Activated CD4-positive, alpha-beta T cell treated with anti-CD3 and anti-CD28 coated beads, Interleukin-2, amount 10 ng/mL, durations not matched to agents 24 days and 14 days (primary cell): ENCODE measurements around the gene UNC5A. TPM values are rescaled to one million over a fixed set of nuclear protein-coding genes. Genes with fewer than 3 reads are reported as not detected.
A peak's percentile ranks its signal among the peaks of the same experiment; 100 is the strongest.
"Not testable (repeated sequence)": the region's sequence is repeated elsewhere in the genome, so short reads cannot be mapped to it uniquely, and the experiment has no call there.

Source experiments
- DNase-seq: peaks from one replicate; pipeline ENCODE4 v3.0.0; 2022
- H3K27ac Mint-ChIP-seq: one replicate; pipeline ENCODE4 v1.8.0; 2022; ENCODE audit warnings: mild to moderate bottlenecking, mixed read lengths
- H3K27me3 Mint-ChIP-seq: one replicate; pipeline ENCODE4 v1.8.0; 2022; ENCODE audit warnings: mixed read lengths
- H3K36me3 Mint-ChIP-seq: one replicate; pipeline ENCODE4 v1.8.0; 2022; ENCODE audit warnings: low read depth, mild to moderate bottlenecking, mixed read lengths
- H3K4me1 Mint-ChIP-seq: one replicate; pipeline ENCODE4 v1.8.0; 2021; ENCODE audit warnings: mixed read lengths
- H3K4me3 Mint-ChIP-seq: one replicate; pipeline ENCODE4 v1.8.0; 2022; ENCODE audit warnings: mild to moderate bottlenecking, moderate library complexity, mixed read lengths
- H3K9me3 Mint-ChIP-seq: one replicate; pipeline ENCODE4 v1.8.0; 2021; ENCODE audit warnings: mixed read lengths
- intact Hi-C: fragments of 100-400 bp; cut with micrococcal nuclease; formaldehyde crosslinking; loops from one replicate; pipeline ENCODE4 v1.15.1; 2023
- total RNA-seq: library from RNA; stranded (reverse); gene quantifications from 2 replicates; pipeline ENCODE4 v1.2.3, GENCODE V29; 2022

Gene UNC5A
- total RNA-seq, 1 donor from 2014 or later, result not detected

DNA sequence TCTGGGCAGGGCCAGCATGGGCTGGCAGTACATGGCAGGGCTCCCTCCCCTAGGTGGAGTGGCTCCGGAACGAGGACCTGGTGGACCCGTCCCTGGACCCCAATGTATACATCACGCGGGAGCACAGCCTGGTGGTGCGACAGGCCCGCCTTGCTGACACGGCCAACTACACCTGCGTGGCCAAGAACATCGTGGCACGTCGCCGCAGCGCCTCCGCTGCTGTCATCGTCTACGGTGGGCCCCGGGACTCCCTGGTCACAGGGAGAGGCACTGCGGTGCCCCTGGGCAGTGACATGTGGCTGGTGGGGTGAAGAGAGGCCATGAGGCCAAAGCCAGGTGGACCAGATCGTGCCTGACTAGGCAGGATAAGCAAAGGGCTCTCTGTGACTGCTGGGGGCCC is 58.4 kb downstream of the UNC5A start:
- intact Hi-C loops, result no loop called here
- Mint-ChIP-seq H3K36me3 (peaks cover 4% of the 10 kb centered on the region), H3K9me3 (no peaks in the 10 kb centered on the region), H3K27ac (peak overlapping the region; percentile 4), H3K27me3 (peaks cover 16% of the 10 kb centered on the region), H3K4me3 (no peak overlapping the region), H3K4me1 (no peaks in the 10 kb centered on the region)
- DNase-seq, result no peak

GRCh38 chr5:176869501-176870109 is 59.2 kb downstream of the UNC5A start:
- intact Hi-C loops, result no loop called here
- DNase-seq, result no peak
- Mint-ChIP-seq H3K9me3 (no peaks in the 10 kb centered on the region), H3K36me3 (peaks cover 4% of the 10 kb centered on the region), H3K4me1 (no peaks in the 10 kb centered on the region), H3K27ac (no peak overlapping the region), H3K27me3 (peaks cover 13% of the 10 kb centered on the region), H3K4me3 (no peak overlapping the region)

DNA sequence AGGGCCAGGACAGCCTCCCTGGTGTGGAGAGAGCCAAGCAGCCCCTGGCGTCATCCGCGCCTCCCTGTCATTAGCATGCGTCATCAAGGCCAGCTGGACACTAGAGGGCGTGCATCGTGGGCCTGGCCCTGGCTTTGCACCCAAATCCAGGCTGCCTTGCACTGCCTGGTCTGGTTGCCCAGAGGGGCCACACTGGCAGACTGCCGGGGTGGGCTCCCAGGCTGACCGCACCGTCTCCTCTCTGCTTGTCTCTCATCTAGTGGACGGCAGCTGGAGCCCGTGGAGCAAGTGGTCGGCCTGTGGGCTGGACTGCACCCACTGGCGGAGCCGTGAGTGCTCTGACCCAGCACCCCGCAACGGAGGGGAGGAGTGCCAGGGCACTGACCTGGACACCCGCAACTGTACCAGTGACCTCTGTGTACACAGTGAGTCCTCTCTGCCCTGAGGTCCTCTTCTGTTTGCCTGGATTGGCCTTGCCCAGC is 59.8 kb downstream of the UNC5A start:
- Mint-ChIP-seq H3K9me3 (no peaks in the 10 kb centered on the region), H3K4me1 (no peaks in the 10 kb centered on the region), H3K27me3 (peaks cover 16% of the 10 kb centered on the region), H3K27ac (peak overlapping the region; percentile 45), H3K4me3 (no peak overlapping the region), H3K36me3 (peaks cover 4% of the 10 kb centered on the region)
- no peak for DNase-seq
- intact Hi-C loops, result no loop called here

DNA sequence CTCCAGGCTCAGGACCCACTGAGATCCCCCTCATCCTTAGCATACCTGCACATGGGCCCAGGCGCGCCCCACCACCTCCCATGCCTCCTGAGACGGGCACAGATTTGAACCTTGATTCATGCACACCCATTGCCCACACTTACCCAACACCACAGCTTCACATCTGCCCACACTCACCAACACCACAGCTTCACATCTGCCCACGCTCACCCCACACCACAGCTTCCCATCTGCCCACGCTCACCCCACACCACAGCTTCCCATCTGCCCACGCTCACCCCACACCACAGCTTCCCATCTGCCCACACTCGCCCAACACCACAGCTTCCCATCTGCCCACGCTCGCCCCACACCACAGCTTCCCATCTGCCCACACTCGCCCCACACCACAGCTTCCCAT is 60.3 kb downstream of the UNC5A start:
- H3K4me3 Mint-ChIP-seq, H3K36me3 Mint-ChIP-seq, DNase-seq, H3K9me3 Mint-ChIP-seq, H3K4me1 Mint-ChIP-seq, intact Hi-C loops: not testable (repeated sequence)
- peak overlapping the region; percentile 45 for H3K27ac Mint-ChIP-seq
- peaks cover 21% of the 10 kb centered on the region for H3K27me3 Mint-ChIP-seq

GRCh38 chr5:176872586-176872985 is 62.2 kb downstream of the UNC5A start:
- H3K9me3 Mint-ChIP-seq, H3K4me1 Mint-ChIP-seq, intact Hi-C loops, H3K27ac Mint-ChIP-seq, DNase-seq, H3K36me3 Mint-ChIP-seq, H3K4me3 Mint-ChIP-seq: not testable (repeated sequence)
- peaks cover 18% of the 10 kb centered on the region for H3K27me3 Mint-ChIP-seq

- H3K4me1 Mint-ChIP-seq, DNase-seq, H3K36me3 Mint-ChIP-seq, H3K9me3 Mint-ChIP-seq, intact Hi-C loops, H3K4me3 Mint-ChIP-seq: not testable (repeated sequence)
- peaks cover 17% of the 10 kb centered on the region for H3K27me3 Mint-ChIP-seq
- peak overlapping the region; percentile 74 for H3K27ac Mint-ChIP-seq
Measured at GRCh38 chr5:176873011-176873410, 62.7 kb downstream of the UNC5A start.

DNA sequence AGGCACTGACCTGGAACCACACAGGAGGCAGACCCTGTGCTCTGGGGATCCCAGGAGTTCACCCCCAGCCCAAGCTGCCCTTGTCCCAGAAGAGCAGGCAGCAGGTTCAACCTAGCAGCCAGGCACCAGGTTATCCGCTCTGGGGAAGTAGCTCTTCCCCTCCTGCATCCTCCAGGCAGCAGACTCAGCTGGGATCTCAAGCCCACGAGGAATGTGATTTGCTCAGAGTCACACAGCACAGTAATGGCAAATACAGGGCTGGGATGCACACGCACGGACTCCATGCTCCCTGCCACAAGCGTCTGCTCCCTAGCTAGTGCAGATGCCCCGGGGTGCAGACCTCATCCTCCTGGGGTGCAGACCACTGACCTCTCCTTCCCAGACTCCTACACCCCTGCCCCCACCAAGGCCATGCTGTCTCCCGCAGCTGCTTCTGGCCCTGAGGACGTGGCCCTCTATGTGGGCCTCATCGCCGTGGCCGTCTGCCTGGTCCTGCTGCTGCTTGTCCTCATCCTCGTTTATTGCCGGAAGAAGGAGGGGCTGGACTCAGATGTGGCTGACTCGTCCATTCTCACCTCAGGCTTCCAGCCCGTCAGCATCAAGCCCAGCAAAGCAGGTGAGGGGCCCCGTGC is 63.3 kb downstream of the UNC5A start:
- no peak overlapping the region for H3K4me3 Mint-ChIP-seq
- peaks cover 5% of the 10 kb centered on the region for H3K4me1 Mint-ChIP-seq
- peak overlapping the region; percentile 76 for H3K27ac Mint-ChIP-seq
- no peaks in the 10 kb centered on the region for H3K9me3 Mint-ChIP-seq
- peaks cover 17% of the 10 kb centered on the region for H3K27me3 Mint-ChIP-seq
- H3K36me3 Mint-ChIP-seq, result peaks cover 4% of the 10 kb centered on the region
- intact Hi-C loops, result no loop called here
- DNase-seq, result no peak

DNA sequence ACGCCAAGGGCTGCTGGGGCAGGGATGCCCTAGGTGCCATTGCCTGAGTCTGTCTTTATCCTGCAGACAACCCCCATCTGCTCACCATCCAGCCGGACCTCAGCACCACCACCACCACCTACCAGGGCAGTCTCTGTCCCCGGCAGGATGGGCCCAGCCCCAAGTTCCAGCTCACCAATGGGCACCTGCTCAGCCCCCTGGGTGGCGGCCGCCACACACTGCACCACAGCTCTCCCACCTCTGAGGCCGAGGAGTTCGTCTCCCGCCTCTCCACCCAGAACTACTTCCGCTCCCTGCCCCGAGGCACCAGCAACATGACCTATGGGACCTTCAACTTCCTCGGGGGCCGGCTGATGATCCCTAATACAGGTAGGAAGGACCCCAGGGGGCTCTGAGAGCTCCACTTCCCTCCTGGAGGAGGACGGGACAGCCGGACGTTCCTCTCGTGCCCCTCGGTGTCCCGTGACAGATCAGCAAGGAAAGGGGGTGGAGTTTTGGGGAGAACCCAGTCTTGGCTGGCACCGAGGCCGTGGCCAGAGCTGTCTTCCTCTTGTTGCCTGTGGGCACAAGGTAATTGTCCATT is 63.9 kb downstream of the UNC5A start:
- Mint-ChIP-seq H3K27me3 (peaks cover 17% of the 10 kb centered on the region), H3K36me3 (peaks cover 4% of the 10 kb centered on the region), H3K4me1 (peaks cover 5% of the 10 kb centered on the region), H3K4me3 (no peak overlapping the region), H3K27ac (peak overlapping the region; percentile 76), H3K9me3 (no peaks in the 10 kb centered on the region)
- no peak for DNase-seq
- intact Hi-C loops, result no loop called here

GRCh38 chr5:176875014-176875550 is 64.7 kb downstream of the UNC5A start:
- H3K4me3 Mint-ChIP-seq, result no peak overlapping the region
- peaks cover 5% of the 10 kb centered on the region for H3K4me1 Mint-ChIP-seq
- peaks cover 17% of the 10 kb centered on the region for H3K27me3 Mint-ChIP-seq
- H3K27ac Mint-ChIP-seq, result no peak overlapping the region
- intact Hi-C loops, result no loop called here
- no peak for DNase-seq
- H3K36me3 Mint-ChIP-seq, result peaks cover 4% of the 10 kb centered on the region
- no peaks in the 10 kb centered on the region for H3K9me3 Mint-ChIP-seq

DNA sequence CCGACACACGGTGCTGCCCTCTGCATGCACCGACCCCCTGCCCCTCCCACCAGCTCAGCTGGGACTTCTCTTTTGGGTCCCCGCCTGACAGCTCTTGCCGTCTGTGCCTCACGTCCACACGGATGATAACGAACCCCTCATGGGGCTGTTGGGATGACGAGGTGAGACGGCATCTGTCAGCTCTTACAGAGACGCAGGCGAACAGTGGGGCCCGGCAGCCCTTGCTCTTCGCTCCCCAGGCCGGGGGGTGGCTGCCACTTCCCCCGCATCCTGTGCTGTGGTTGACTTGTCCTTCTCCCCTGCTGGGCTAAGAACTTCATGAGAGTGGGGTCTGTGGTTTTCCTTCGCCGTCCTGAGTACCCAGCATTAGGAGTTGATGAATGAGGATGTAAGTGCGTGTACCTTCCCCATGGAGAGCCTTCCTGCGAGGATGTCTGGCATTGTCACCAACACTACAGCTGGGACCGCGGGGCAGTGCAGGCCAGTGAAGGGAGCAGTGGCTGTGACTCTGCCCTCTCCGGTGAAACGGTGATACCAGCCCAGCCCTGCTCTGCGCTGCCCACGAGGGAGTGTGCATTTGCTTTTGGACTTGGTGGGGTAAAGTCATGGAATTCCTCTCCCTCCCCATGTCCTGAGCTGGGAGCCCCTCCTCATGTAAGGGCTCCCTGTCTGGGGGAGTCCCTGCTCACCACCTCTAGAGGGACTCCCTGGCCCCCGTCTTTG is 65.6 kb downstream of the UNC5A start:
- DNase-seq, result no peak
- intact Hi-C loops, result no loop called here
- peaks cover 17% of the 10 kb centered on the region for H3K27me3 Mint-ChIP-seq

DNA sequence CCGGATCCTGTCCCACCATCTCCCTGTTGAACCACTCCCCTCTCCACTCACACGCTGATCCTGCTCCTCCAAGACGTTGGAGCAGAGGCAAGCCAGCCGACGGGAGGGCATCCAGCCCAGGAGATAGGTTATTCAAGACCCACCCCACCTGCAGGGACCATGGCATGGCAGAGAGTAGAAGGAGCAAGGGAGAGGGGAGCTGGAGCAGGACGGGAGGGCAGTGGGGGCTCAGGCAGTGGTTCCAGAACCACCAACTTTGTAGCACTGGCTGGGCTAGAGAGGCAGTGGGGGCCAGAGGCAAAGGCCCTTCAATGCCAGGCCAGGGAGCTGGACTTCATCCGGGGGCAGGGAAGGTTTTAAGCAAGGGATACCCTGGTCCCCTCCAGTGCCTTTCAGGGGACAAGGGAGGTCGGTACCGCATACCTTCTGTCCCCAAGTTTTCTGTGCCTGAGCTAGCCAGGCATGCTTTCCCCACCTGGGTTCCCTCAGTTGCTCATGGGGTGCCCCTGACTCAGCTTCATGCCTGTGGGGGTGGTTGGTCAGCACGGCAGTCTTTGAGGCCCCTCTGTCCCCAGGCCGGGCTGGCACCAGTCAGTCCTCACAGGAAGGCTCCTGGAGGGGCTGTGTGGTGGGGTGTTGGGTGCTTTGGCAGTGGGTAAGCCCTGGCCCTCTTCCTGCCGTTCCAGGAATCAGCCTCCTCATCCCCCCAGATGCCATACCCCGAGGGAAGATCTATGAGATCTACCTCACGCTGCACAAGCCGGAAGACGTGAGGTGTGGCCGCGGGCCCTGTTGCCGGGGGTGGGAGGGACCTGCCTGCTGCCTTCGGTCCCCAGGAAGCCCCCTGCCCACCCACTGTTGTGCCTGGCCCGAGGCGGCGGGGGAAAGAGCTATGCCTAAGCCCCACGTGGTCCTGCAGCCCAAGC is 66.4 kb downstream of the UNC5A start:
- Mint-ChIP-seq H3K27ac (no peak overlapping the region), H3K36me3 (peaks cover 4% of the 10 kb centered on the region), H3K9me3 (no peaks in the 10 kb centered on the region), H3K27me3 (peaks cover 17% of the 10 kb centered on the region), H3K4me3 (no peak overlapping the region), H3K4me1 (peaks cover 5% of the 10 kb centered on the region)
- DNase-seq, result no peak
- intact Hi-C loops, result no loop called here

More for the DNA sequence above, 65.6 kb downstream of the UNC5A start:
- Mint-ChIP-seq H3K9me3 (no peaks in the 10 kb centered on the region), H3K4me3 (no peak overlapping the region), H3K4me1 (peaks cover 5% of the 10 kb centered on the region), H3K27ac (no peak overlapping the region), H3K36me3 (peaks cover 4% of the 10 kb centered on the region)

DNA sequence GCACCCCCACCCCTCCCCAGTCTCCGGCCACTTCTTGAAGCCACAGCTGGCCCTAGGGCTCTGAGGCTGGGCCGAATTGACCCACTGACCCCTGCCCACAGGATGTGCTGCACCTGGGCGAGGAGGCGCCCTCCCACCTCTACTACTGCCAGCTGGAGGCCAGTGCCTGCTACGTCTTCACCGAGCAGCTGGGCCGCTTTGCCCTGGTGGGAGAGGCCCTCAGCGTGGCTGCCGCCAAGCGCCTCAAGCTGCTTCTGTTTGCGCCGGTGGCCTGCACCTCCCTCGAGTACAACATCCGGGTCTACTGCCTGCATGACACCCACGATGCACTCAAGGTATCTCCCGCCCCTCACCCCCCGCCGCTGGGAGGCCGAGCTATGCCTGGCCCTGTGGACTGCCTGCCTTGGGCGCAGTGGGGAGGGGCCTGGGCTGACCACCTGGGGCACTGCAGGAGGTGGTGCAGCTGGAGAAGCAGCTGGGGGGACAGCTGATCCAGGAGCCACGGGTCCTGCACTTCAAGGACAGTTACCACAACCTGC is 67.5 kb downstream of the UNC5A start:
- Mint-ChIP-seq H3K4me1 (peaks cover 5% of the 10 kb centered on the region), H3K27ac (no peak overlapping the region), H3K4me3 (no peak overlapping the region), H3K9me3 (no peaks in the 10 kb centered on the region), H3K27me3 (peaks cover 17% of the 10 kb centered on the region), H3K36me3 (peaks cover 4% of the 10 kb centered on the region)
- intact Hi-C loops, result no loop called here
- no peak for DNase-seq

GRCh38 chr5:176878463-176878862 is 68.1 kb downstream of the UNC5A start:
- H3K27me3 Mint-ChIP-seq, result peaks cover 17% of the 10 kb centered on the region
- intact Hi-C loops, result no loop called here
- DNase-seq, result no peak
- H3K27ac Mint-ChIP-seq, result no peak overlapping the region
- peaks cover 5% of the 10 kb centered on the region for H3K4me1 Mint-ChIP-seq
- H3K36me3 Mint-ChIP-seq, result no peaks in the 10 kb centered on the region
- H3K4me3 Mint-ChIP-seq, result no peak overlapping the region
- no peaks in the 10 kb centered on the region for H3K9me3 Mint-ChIP-seq
